Measurements from ENCODE around the gene MUC15. TPM values are rescaled to one million over a fixed set of nuclear protein-coding genes. Genes with fewer than 3 reads are reported as not detected.

The MUC15 gene
- total RNA-seq, 6 experiments from 2014 or later = not detected

- DNase-seq (no peak), ATAC-seq (no peak)
- Histone ChIP-seq H3K4me1 (no peaks in the 10 kb centered on the region), H3K4me3 (no peak overlapping the region), H3K9me3 (no peaks in the 10 kb centered on the region), H3K36me3 (no peaks in the 10 kb centered on the region), H3K27ac (no peak overlapping the region), H3K27me3 (no peaks in the 10 kb centered on the region)
- no peak for TF ChIP-seq CTCF (IDR thresholded peaks at IDR 0.05)
- no peak for TF ChIP-seq POLR2A (IDR thresholded peaks at IDR 0.05)
- WGBS (ENCODE audit: insufficient coverage, low coverage, low lambda C conversion rate, missing lambda C conversion rate) = 70% methylated on average over 2 of the region's 2 CpGs
- intact Hi-C loops (cut with DNase I) = no loop called here
These were observed 61.9 kb downstream of the MUC15 start for GRCh38 chr11:26510164-26510563.

Other genes with a start within 250 kb of the MUC15 start
- 1 to 10 TPM in 4 of 6 experiments, under 1 TPM in 2; 0.71 to 2.6 (median 1.4) TPM for gene ANO3, start 240.1 kb downstream of the MUC15 start, total RNA-seq
- gene SLC5A12, start 149.8 kb upstream of the MUC15 start, total RNA-seq = 1 to 10 TPM in 1 of 6 experiments, under 1 TPM in 3, not detected in 2; 0.20 to 1.2 (median 0.27) TPM

Data from right lobe of liver (tissue), 6 donors.